CD4-positive, alpha-beta T cell treated with Interleukin-4 for 4 hours (primary cell): Measurements from ENCODE around the gene EPB41L4A.

Experiments used
- DNase-seq: peaks from one replicate; pipeline ENCODE4 v3.0.0-alpha.2; 2020

The EPB41L4A gene

GRCh38 chr5:112350626-112351025 lies 68.5 kb downstream of the EPB41L4A start:
- DNase-seq, result no peak

GRCh38 chr5:112349371-112349770 lies 69.7 kb downstream of the EPB41L4A start:
- DNase-seq, result no peak

GRCh38 chr5:112348915-112349314 lies 70.2 kb downstream of the EPB41L4A start:
- no peak for DNase-seq

DNA sequence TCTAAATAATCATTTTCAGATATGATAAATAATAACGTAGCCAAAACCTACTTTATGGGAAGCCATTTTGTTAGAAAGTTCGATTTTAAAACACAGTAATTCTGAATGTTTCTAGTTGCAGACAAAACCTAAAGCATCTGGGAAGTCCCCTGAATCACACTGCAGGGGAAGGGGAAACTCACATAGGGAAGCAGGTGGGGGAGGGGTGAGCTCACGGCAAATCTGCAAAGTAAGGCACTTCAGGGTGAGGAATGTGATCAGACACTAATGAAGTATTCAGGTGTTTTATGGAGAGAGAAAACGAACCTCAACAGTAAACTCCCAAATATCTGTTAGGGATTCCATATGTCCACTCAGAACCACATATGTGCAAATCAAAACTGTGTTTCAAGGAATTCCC lies 70.7 kb downstream of the EPB41L4A start:
- no peak for DNase-seq

GRCh38 chr5:112346411-112347044 lies 72.5 kb downstream of the EPB41L4A start:
- DNase-seq, result no peak

DNA sequence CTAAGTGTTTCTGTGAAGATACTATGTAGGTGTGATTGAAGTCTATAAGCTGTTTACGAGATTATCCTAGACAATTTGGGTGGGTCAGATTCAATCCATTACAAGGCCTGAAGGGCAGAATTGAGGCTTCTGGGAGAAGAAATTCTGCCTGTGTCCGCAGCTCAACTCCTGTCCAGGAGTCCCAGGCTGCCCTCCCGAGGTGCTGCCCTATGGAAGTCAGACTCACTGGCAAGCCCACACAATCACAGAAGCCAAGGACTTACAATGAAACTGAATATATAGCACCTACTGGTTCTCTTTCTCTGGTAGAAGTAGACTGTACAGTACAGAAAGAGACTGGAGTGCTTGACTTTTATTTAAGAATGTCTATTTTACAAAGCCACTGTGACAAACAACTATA lies 74.5 kb downstream of the EPB41L4A start:
- DNase-seq, result no peak

DNA sequence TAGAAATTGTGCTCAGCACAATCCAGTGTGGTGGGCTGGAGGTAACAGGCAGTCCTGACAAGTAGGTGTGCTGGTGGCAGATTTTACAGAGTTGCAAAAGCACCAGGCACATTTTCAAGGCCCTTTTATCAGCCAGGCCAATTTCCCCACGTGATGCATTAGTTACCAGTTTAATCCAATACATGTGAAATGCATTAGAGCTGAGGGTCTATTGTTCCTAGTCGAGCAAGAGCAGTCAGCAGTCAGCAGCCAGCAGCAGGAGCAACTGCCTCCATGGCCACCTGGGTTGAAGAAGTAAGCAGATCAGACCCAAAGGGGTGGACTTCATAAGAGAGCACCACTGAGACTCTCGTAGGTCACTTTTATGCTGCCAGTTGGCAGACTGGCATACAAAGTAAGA lies 76.7 kb downstream of the EPB41L4A start:
- DNase-seq, result no peak

DNA sequence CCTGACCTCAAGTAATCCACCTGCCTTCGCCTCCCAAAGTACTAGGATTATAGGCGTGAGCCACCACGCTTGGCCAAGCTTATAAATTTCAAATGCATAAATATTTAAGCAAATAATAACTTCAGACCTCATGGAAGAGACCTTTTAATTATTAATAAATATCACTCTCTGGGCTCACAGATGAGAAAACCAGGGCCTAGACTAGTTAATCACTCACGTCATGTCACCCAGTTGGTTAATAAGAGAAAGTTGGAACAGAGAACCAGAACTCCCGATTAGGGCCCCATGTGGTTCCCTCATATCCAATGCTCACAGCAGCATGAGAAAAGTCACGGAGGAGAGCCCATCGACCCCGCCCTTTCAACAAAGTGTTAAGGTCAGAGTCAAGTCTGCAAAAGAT lies 79.3 kb downstream of the EPB41L4A start:
- DNase-seq, result no peak

- DNase-seq, result no peak
Observed at GRCh38 chr5:112338681-112339337, 80.3 kb downstream of the EPB41L4A start.

DNA sequence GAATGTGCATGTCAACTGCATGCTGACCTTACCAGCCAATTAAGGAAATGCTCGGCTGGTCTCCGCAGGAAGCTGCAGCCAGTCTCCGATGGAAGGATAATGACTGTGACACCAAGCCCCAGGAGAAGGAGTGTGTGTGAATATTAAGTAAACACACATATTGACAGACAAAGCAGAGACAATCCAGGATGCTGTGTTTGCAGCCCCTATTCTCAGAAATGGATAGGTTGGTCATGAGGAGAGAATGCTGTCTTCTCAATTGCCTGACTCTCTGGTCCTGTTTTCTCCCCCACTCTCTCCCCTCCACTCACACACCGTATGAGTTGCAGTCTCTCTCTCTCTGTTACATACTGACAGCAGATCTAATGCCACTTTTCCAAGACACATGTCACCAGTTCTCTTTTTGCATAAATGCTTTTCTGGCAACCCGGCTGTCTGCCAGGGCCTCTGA lies 85.7 kb downstream of the EPB41L4A start:
- DNase-seq, result no peak

- DNase-seq, result no peak
Observed at GRCh38 chr5:112331892-112332291, 87.2 kb downstream of the EPB41L4A start.

DNA sequence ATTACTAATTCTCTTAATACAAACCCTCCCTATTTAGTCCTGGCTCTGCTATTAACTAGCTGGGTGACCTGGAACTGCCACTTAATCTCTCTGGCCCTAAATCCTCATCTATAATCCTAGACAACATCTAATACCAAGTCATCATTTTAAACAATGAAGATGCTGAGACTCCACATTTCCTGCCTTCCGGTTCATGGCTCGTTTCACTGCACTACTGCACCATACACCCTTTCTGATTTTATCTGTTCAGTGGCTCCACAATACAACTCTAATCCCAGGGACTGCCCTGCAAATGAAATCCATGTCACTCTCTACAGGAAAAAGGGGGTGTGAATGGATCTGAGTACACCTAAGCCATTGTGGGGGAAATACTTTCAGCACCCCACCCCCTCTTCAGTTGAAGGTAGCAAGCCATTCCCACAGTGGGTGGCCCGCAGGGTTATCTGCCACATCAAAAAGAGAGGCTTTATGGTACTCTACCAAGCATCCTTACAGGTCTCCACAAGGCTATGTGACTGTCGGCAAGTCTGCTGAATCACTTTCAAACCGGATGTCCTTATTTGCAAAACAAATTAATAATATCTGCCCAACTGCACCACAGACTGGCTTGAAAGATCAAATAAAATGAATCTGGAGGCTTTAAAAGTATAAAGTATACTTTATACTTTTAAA lies 89.5 kb downstream of the EPB41L4A start:
- peak; percentile 15 for DNase-seq

- DNase-seq, result no peak
Observed at GRCh38 chr5:112323166-112323565, 95.9 kb downstream of the EPB41L4A start.

GRCh38 chr5:112320408-112320807 lies 98.7 kb downstream of the EPB41L4A start:
- no peak for DNase-seq

DNA sequence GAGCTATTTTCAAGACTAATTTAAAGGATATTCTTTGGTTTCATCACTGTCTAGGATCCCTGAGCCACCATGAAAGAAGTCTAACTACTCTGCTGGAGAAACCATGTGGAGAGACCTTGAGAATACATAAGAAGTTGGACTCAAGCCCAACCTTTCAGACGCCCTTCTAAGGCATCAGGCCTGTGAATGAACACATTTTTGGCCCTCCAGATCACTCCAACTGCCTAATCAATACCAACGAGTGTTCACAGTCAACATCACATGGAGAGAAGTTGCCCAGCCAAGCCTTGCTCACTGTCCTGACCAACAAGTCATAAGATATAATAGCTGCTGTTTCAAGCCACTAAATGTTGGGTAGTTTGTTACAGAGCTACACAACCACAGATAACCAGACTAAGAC lies 100.7 kb downstream of the EPB41L4A start:
- DNase-seq, result no peak

DNA sequence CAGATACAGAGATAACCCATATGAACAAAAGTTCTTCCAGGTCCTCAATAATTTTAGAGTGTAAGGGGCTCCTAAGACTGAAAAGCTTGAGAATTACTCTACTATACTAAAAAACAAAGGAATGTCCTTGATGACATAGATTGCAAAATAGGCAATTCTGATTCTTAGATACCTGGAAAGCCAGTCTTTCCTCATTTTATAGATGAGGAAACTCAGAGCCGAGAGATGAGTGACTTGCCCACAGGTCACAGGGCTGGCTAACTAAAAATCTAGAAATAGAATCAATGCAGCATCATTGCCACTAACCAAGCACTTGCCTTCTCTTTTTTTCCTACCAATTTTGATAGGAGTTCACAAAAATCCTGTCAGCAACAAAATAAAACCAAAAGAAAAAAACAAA lies 101.2 kb downstream of the EPB41L4A start:
- no peak for DNase-seq

DNA sequence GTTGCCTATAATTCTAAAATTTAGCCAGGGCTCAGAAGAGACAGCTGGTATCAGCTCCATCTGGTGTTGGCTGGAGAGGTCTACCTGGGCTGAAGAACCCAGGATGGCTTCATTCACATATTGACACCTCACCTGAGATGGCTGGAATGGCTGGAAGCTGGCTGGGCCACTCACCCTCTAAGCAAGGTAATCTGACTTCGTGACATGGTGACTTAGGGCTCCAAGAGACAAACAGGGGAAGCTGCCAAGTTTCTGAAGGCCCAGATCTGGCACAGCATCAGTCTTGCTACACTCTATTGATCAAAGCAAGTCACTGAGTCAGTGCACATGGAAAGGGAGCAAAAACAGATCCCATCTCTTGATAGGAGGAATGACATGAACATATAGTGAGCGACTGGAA lies 102.3 kb downstream of the EPB41L4A start:
- DNase-seq, result no peak

DNA sequence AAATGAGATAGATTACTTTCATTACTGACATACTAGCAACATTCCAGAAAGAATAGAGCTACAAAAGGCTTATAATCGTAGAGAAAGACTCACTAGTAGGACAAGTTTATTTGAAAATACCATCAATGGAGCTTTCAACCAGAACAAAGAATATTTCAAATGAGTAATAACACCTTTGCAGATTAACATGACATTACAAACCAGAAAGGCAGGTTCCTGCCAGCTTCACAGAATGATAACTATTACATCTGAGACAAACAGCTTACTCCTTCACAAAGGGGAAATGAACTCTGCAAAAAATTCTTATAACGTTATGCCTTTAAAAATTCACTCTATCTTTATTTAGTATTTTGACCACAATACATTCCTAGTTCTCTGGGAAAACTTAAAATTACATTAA lies 103.1 kb downstream of the EPB41L4A start:
- no peak for DNase-seq

GRCh38 chr5:112312295-112313275 lies 106.5 kb downstream of the EPB41L4A start:
- no peak for DNase-seq

- DNase-seq, result no peak
Observed at GRCh38 chr5:112310746-112311145, 108.3 kb downstream of the EPB41L4A start.

GRCh38 chr5:112308608-112309007 lies 110.5 kb downstream of the EPB41L4A start:
- DNase-seq, result no peak

DNA sequence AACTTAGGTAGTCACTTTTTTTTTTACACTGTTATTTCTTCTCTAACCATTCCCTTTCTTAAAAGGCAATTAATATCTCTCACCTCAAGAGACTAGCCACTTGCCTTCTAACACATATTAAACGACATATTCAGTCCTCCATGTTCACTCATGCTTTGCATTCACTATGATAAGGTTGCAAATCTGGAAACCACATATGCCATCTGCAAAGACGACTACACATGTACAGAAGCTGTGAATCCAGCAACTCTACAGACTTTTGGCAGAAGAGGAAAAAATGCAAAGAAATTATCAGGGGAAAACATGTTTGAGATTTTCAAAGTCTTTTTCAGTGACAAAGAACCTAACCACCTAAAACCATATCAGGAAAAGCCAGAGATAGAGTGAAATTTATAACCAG lies 112.1 kb downstream of the EPB41L4A start:
- no peak for DNase-seq

- DNase-seq, result no peak
Observed at GRCh38 chr5:112304743-112305142, 114.3 kb downstream of the EPB41L4A start.
